PFSK-1 (cell line): ENCODE measurements around the gene SKAP2.

Experiments used
- POLR2AphosphoS5 ChIP-seq: IDR thresholded peaks from 2 replicates; pipeline ENCODE4 v1.6.1; 2012; ENCODE audit warnings: low read depth, mild to moderate bottlenecking, control low read depth, low read length, moderate library complexity
- SIN3A ChIP-seq: IDR thresholded peaks from 2 replicates; pipeline ENCODE4 v1.6.1; 2012; ENCODE audit warnings: mild to moderate bottlenecking, low read length, moderate library complexity, borderline replicate concordance; ENCODE audit not compliant: insufficient read depth
- TAF1 ChIP-seq: IDR thresholded peaks from 2 replicates; pipeline ENCODE4 v1.6.1; 2012; ENCODE audit warnings: low read length, control low read depth, borderline replicate concordance; ENCODE audit not compliant: insufficient read depth

DNA sequence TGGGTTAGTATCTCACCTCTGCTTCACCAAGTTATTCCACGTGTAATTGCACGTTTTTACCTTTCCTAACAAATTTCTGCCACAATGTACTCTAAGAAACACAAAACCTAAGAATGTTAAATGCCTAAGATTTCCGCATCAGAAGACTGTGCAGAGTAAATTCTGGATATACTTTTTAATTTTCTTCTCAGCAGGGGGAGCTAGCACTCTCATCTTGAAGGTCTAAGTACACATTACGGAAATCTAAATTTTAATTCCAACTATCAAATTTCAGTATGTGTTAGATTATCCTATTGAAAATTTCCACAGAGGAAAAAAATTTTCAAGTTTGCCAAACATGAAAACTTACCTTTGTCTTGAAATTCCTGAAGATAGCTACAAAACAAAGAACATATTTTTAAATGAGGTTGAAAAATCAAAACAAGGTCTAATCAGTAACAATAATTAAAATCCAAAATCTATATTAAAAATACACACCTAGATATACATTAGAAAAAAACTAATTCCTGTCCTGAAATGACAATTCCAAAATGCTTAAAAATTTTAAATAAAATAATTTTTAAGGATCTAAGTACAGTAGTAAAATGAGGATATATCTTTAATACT lies 10.5 kb downstream of the SKAP2 start:
- TF ChIP-seq TAF1 (no peak), POLR2AphosphoS5 (no peak), SIN3A (no peak)
